ENCODE measurements around the gene HIP1. TPM values are rescaled to one million over a fixed set of nuclear protein-coding genes. Genes with fewer than 3 reads are reported as not detected.

Gene HIP1
- total RNA-seq, 1 experiment from 2014 or later: 5.3 TPM

GRCh38 chr7:75536940-75537538 is 201.7 kb downstream of the HIP1 start:
- Histone ChIP-seq H3F3A (ENCODE audit: low read length, unreplicated experiment) (no peaks in the 10 kb centered on the region), H3K4me1 (ENCODE audit: insufficient read depth, low read length) (peaks cover 10% of the 10 kb centered on the region), H3K79me2 (ENCODE audit: low read length) (no peaks in the 10 kb centered on the region), H3K27ac (ENCODE audit: low read length) (no peak overlapping the region), H3K4me2 (ENCODE audit: low read length) (no peak overlapping the region), H3K9ac (ENCODE audit: low read length) (no peak overlapping the region), H3K27me3 (ENCODE audit: low read length) (no peaks in the 10 kb centered on the region), H3K4me3 (ENCODE audit: low read length) (no peak overlapping the region), H3K36me3 (ENCODE audit: low read depth, low read length) (no peaks in the 10 kb centered on the region), H3K9me3 (ENCODE audit: low read length) (no peaks in the 10 kb centered on the region), H2AFZ (ENCODE audit: low read length) (no peak overlapping the region), H4K20me1 (ENCODE audit: low read length) (no peaks in the 10 kb centered on the region), H3K9me2 (replicated peaks; ENCODE audit: low read length) (no peaks in the 10 kb centered on the region)
- POLR2A ChIA-PET (ENCODE audit: unreplicated experiment): no interaction called here
- ATAC-seq (no peak), DNase-seq (no peak)
- CTCF ChIA-PET: interaction anchor here (0.5 kb wide), 1 partner anchor 192 kb away, joined by 3 read pairs; no protein-coding TSS in a partner anchor
- no TSS peak for BruUV-seq (replicated peaks)
- TF ChIP-seq CTCF (conservative IDR thresholded peaks at IDR 0.05; ENCODE audit: low read depth, low read length): no peak
- no peak for TF ChIP-seq EZH2 (IDR thresholded peaks at IDR 0.05; ENCODE audit: low read length, unreplicated experiment)
- TF ChIP-seq EZH2phosphoT487 (IDR thresholded peaks at IDR 0.05; ENCODE audit: borderline replicate concordance, low read length): no peak
- intact Hi-C loops (cut with micrococcal nuclease): no loop called here

- peaks cover 10% of the 10 kb centered on the region for H3K4me1 ChIP-seq (ENCODE audit: insufficient read depth, low read length)
- no peak overlapping the region for H3K4me2 ChIP-seq (ENCODE audit: low read length)
- ChIA-PET CTCF (interaction anchor here (0.5 kb wide), 1 partner anchor 193 kb away, joined by 3 read pairs; no protein-coding TSS in a partner anchor), POLR2A (ENCODE audit: unreplicated experiment) (no interaction called here)
- H3F3A ChIP-seq (ENCODE audit: low read length, unreplicated experiment): no peaks in the 10 kb centered on the region
- H4K20me1 ChIP-seq (ENCODE audit: low read length): no peaks in the 10 kb centered on the region
- no peak overlapping the region for H3K4me3 ChIP-seq (ENCODE audit: low read length)
- no peaks in the 10 kb centered on the region for H3K9me2 ChIP-seq (replicated peaks; ENCODE audit: low read length)
- no peaks in the 10 kb centered on the region for H3K36me3 ChIP-seq (ENCODE audit: low read depth, low read length)
- H3K27me3 ChIP-seq (ENCODE audit: low read length): no peaks in the 10 kb centered on the region
- no peaks in the 10 kb centered on the region for H3K79me2 ChIP-seq (ENCODE audit: low read length)
- H3K9ac ChIP-seq (ENCODE audit: low read length): no peak overlapping the region
- no peak for ATAC-seq
- BruUV-seq (replicated peaks): no TSS peak
- no peak overlapping the region for H2AFZ ChIP-seq (ENCODE audit: low read length)
- intact Hi-C loops (cut with micrococcal nuclease): no loop called here
- no peak overlapping the region for H3K27ac ChIP-seq (ENCODE audit: low read length)
- DNase-seq: no peak
- no peaks in the 10 kb centered on the region for H3K9me3 ChIP-seq (ENCODE audit: low read length)
- TF ChIP-seq EZH2phosphoT487 (IDR thresholded peaks at IDR 0.05; ENCODE audit: borderline replicate concordance, low read length) (no peak), EZH2 (IDR thresholded peaks at IDR 0.05; ENCODE audit: low read length, unreplicated experiment) (no peak), CTCF (conservative IDR thresholded peaks at IDR 0.05; ENCODE audit: low read depth, low read length) (no peak)
These were observed 202.2 kb downstream of the HIP1 start for GRCh38 chr7:75536491-75536890.

DNA sequence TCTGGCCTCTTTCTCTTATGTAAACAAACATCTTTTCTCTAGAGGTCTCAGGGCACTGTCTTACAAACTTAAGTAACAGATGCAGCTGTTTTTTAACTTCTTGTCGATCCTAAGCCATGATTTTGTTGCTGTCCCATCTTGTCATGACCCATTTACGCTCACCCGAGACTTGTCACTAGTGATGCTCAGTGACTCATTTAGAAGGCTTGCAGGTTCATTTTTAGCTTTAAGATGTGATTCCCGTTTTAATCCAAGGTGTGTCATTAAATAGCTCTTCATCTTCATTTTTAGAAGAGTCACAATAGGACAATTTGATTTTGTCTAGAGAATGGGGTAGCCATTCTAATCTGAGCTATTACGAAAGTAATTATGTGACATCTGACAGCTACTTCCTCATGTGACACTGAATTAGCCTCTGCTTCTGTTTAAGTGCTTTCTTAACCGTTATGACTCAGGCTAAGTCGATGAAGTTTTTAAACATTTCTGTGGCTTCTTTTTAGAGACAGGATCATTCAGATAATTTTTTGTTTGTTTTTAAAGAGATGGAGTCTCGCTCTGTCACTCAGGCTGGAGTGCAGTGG is 203.9 kb downstream of the HIP1 start:
- TF ChIP-seq CTCF (conservative IDR thresholded peaks at IDR 0.05; ENCODE audit: low read depth, low read length) (no peak), EZH2phosphoT487 (IDR thresholded peaks at IDR 0.05; ENCODE audit: borderline replicate concordance, low read length) (no peak), EZH2 (IDR thresholded peaks at IDR 0.05; ENCODE audit: low read length, unreplicated experiment) (no peak)
- Histone ChIP-seq H3K27ac (ENCODE audit: low read length) (no peak overlapping the region), H3K79me2 (ENCODE audit: low read length) (no peaks in the 10 kb centered on the region), H4K20me1 (ENCODE audit: low read length) (no peaks in the 10 kb centered on the region), H3K9ac (ENCODE audit: low read length) (no peak overlapping the region), H3K27me3 (ENCODE audit: low read length) (no peaks in the 10 kb centered on the region), H3K4me2 (ENCODE audit: low read length) (peak overlapping the region; percentile 48), H3K9me3 (ENCODE audit: low read length) (no peaks in the 10 kb centered on the region), H3K4me1 (ENCODE audit: insufficient read depth, low read length) (peaks cover 10% of the 10 kb centered on the region), H2AFZ (ENCODE audit: low read length) (peak overlapping the region; percentile 37), H3K9me2 (replicated peaks; ENCODE audit: low read length) (no peaks in the 10 kb centered on the region), H3K36me3 (ENCODE audit: low read depth, low read length) (no peaks in the 10 kb centered on the region), H3K4me3 (ENCODE audit: low read length) (no peak overlapping the region), H3F3A (ENCODE audit: low read length, unreplicated experiment) (no peaks in the 10 kb centered on the region)
- BruUV-seq (replicated peaks): no TSS peak
- POLR2A ChIA-PET (ENCODE audit: unreplicated experiment): interaction anchor here (0.6 kb wide), 1 partner anchor 252 kb away, joined by 9 read pairs; no protein-coding TSS in a partner anchor
- peak; percentile 78 for ATAC-seq
- CTCF ChIA-PET: interaction anchor here (0.5 to 0.6 kb wide), 2 partner anchors 97 to 1910 kb away, joined by 3 to 4 read pairs; no protein-coding TSS in a partner anchor
- intact Hi-C loops (cut with micrococcal nuclease): no loop called here
- peak; percentile 47 for DNase-seq

Data from PC-3 (cell line).